ENCODE results near the gene ESYT3. TPM values are rescaled to one million over a fixed set of nuclear protein-coding genes. Genes with fewer than 3 reads are reported as not detected.
A peak's percentile ranks its signal among the peaks of the same experiment; 100 is the strongest.

The ESYT3 gene, protein sequence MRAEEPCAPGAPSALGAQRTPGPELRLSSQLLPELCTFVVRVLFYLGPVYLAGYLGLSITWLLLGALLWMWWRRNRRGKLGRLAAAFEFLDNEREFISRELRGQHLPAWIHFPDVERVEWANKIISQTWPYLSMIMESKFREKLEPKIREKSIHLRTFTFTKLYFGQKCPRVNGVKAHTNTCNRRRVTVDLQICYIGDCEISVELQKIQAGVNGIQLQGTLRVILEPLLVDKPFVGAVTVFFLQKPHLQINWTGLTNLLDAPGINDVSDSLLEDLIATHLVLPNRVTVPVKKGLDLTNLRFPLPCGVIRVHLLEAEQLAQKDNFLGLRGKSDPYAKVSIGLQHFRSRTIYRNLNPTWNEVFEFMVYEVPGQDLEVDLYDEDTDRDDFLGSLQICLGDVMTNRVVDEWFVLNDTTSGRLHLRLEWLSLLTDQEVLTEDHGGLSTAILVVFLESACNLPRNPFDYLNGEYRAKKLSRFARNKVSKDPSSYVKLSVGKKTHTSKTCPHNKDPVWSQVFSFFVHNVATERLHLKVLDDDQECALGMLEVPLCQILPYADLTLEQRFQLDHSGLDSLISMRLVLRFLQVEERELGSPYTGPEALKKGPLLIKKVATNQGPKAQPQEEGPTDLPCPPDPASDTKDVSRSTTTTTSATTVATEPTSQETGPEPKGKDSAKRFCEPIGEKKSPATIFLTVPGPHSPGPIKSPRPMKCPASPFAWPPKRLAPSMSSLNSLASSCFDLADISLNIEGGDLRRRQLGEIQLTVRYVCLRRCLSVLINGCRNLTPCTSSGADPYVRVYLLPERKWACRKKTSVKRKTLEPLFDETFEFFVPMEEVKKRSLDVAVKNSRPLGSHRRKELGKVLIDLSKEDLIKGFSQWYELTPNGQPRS
- total RNA-seq (2022) (0.44 and 1.0 TPM in 2 replicates), Bru-seq, nascent RNA (percentile 28 among the genes with signal in this experiment), BruChase-seq, experiment 1, labeled RNA remaining after a 6-hour chase (percentile 23 among the genes with signal in this experiment), BruChase-seq, experiment 2, labeled RNA remaining after a 2-hour chase (percentile 25 among the genes with signal in this experiment)
- long read RNA-seq, full-length matches to known transcripts = 1 of 2 reads
- long read RNA-seq, partial matches to known transcripts = 0 of 2 reads
- long read RNA-seq, other reads (novel, unspliced or antisense) = 1 of 2 reads

DNA sequence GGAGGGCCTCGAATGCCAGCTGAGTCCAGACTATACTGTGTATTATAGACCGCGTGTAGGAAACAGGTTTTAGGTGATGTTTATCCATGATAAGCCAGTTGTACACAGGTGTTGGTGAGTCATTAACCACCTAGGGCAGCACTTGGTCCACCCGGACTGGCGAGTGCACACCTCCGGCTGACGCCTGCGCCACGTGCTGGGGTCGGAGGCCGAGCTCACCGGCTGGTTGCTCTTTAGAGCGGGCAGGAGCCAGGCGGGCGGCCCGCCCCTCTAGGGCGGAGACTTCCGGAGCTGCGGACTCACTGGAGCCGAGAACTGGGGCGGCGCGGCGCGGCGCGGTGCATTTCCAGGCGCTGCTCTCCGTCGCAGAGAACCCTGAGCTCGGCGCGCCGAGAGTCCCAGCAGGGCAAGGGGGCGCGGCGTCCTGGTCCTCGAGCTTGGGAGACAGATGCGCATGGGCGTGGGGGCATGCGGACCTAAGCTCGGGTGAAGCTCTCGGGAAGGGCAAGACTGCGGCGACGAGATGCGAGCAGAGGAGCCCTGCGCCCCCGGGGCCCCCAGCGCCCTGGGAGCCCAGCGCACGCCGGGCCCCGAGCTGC, at the start of gene ESYT3:
ESYT3 (plus strand) TSS at position 341 of the 599 bp plus-strand sequence; CDS start at position 524, 183 bp downstream.
- H3K4me3 Mint-ChIP-seq (ENCODE audit: unreplicated experiment) = peak within 1 kb of the TSS; percentile 65
- intact Hi-C loops (cut with micrococcal nuclease) = no loop called here
- no peaks in the 10 kb centered on the region for H3K9me3 Mint-ChIP-seq (ENCODE audit: unreplicated experiment)
- TF ChIP-seq CTCF (IDR thresholded peaks at IDR 0.05; ENCODE audit: unreplicated experiment) = no peak
- BruUV-seq (replicated peaks) = no TSS peak
- H3K4me1 Mint-ChIP-seq (ENCODE audit: insufficient read depth, unreplicated experiment) = no peaks in the 10 kb centered on the region
- peaks cover 12% of the 10 kb centered on the region for H3K27me3 Mint-ChIP-seq (ENCODE audit: insufficient read depth, unreplicated experiment)
- peak; percentile 66 for DNase-seq (ENCODE audit: unreplicated experiment)
- ChIA-PET CTCF (interaction anchor here (0.5 to 2.8 kb wide), 6 partner anchors 17 to 261 kb away, joined by 3 to 12 read pairs (median 4); no protein-coding TSS in a partner anchor), POLR2A (no interaction called here)
- no peak within 1 kb of the TSS for H3K27ac Mint-ChIP-seq (ENCODE audit: low read depth, unreplicated experiment)
- H3K36me3 Mint-ChIP-seq (ENCODE audit: insufficient read depth, unreplicated experiment) = no peaks in the 10 kb centered on the region

DNA sequence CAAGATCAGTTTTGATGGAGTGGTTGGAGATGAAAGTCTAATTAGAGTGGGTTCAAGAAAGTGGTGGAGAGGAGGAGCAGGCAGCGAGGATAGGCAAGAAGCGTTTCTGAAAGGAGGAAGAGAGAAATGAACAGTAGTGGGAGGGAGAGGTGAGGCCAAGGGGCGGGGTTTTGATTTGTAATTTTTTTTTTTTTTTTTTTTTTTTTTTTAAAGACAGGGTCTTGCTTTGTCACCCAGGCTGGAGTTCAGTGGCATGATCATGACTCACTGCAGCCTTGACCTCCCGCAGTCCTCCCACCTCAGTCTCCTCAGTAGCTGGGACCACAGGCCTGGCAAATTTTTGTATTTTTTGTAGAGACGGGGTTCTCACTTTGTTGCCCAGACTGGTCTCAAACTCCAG, 49.4 kb upstream of the ESYT3 start:
- H3K27ac Mint-ChIP-seq (ENCODE audit: low read depth, unreplicated experiment) = peak overlapping the region; percentile 30

GRCh38 chr3:138389144-138389601, 45.2 kb upstream of the ESYT3 start:
- POLR2A ChIA-PET = no interaction called here

More for the DNA sequence above, 49.4 kb upstream of the ESYT3 start:
- no TSS peak for BruUV-seq (replicated peaks)
- intact Hi-C loops (cut with micrococcal nuclease) = no loop called here
- no peaks in the 10 kb centered on the region for H3K36me3 Mint-ChIP-seq (ENCODE audit: insufficient read depth, unreplicated experiment)
- H3K9me3 Mint-ChIP-seq (ENCODE audit: unreplicated experiment) = peaks cover 6% of the 10 kb centered on the region
- no peak for DNase-seq (ENCODE audit: unreplicated experiment)
- H3K4me3 Mint-ChIP-seq (ENCODE audit: unreplicated experiment) = no peak overlapping the region
- no peaks in the 10 kb centered on the region for H3K27me3 Mint-ChIP-seq (ENCODE audit: insufficient read depth, unreplicated experiment)
- CTCF ChIA-PET = interaction anchor here (0.7 to 2.5 kb wide), 2 partner anchors 33 to 50 kb away, joined by 3 to 18 read pairs; no protein-coding TSS in a partner anchor
- TF ChIP-seq CTCF (IDR thresholded peaks at IDR 0.05; ENCODE audit: unreplicated experiment) = no peak
- peaks cover 28% of the 10 kb centered on the region for H3K4me1 Mint-ChIP-seq (ENCODE audit: insufficient read depth, unreplicated experiment)
- POLR2A ChIA-PET = interaction anchor here (1.0 kb wide), 2 partner anchors 35 to 37 kb away, joined by 3 to 4 read pairs; no protein-coding TSS in a partner anchor

More at GRCh38 chr3:138389144-138389601, 45.2 kb upstream of the ESYT3 start:
- intact Hi-C loops (cut with micrococcal nuclease) = no loop called here
- no peak for DNase-seq (ENCODE audit: unreplicated experiment)
- CTCF ChIA-PET = interaction anchor here (0.6 to 3.6 kb wide), 5 partner anchors 9 to 54 kb away, joined by 3 to 21 read pairs (median 3); no protein-coding TSS in a partner anchor
- Mint-ChIP-seq H3K4me3 (ENCODE audit: unreplicated experiment) (no peak overlapping the region), H3K27me3 (ENCODE audit: insufficient read depth, unreplicated experiment) (no peaks in the 10 kb centered on the region), H3K36me3 (ENCODE audit: insufficient read depth, unreplicated experiment) (no peaks in the 10 kb centered on the region), H3K9me3 (ENCODE audit: unreplicated experiment) (peaks cover 6% of the 10 kb centered on the region), H3K4me1 (ENCODE audit: insufficient read depth, unreplicated experiment) (peaks cover 23% of the 10 kb centered on the region), H3K27ac (ENCODE audit: low read depth, unreplicated experiment) (no peak overlapping the region)
- no TSS peak for BruUV-seq (replicated peaks)
- no peak for TF ChIP-seq CTCF (IDR thresholded peaks at IDR 0.05; ENCODE audit: unreplicated experiment)
